Gastroesophageal sphincter (tissue), 4 donors: ENCODE results near the gene PHF5A. TPM values are rescaled to one million over a fixed set of nuclear protein-coding genes. Genes with fewer than 3 reads are reported as not detected.

Experiments
- ATAC-seq: fragments of 150-250 bp; one replicate; pipeline ENCODE4 v1.9.1; 2016; ENCODE audit warnings: mild to moderate bottlenecking, moderate library complexity
- H3K27ac ChIP-seq, 4 donors: fragments of 200-600 bp; sonication (generic) in 3 of 4; 1 replicate in 3 of 4; 2 replicates in 1 of 4; pipeline ENCODE4 v1.5.1; 2016 to 2019
- H3K27me3 ChIP-seq: fragments of 200-600 bp; sonication (generic); one replicate; pipeline ENCODE4 v1.5.1; 2019
- H3K36me3 ChIP-seq, 2 donors: fragments of 200-600 bp; sonication (generic); one replicate each; pipeline ENCODE4 v1.5.1; 2019; ENCODE audit warnings: control low read depth in 1 of 2
- H3K4me1 ChIP-seq, 3 donors: fragments of 200-600 bp; sonication (generic); 1 replicate in 2 of 3; 2 replicates in 1 of 3; pipeline ENCODE4 v1.5.1; 2016 to 2019; ENCODE audit warnings: control low read depth in 2 of 3
- H3K4me3 ChIP-seq, 2 donors: fragments of 200-600 bp; sonication (generic); one replicate each; pipeline ENCODE4 v1.5.1; 2019; ENCODE audit warnings: mild to moderate bottlenecking in 1 of 2, moderate library complexity in 1 of 2
- H3K9me3 ChIP-seq, 3 donors: fragments of 200-600 bp; sonication (generic); one replicate each; pipeline ENCODE4 v1.5.1; 2017 to 2019; ENCODE audit warnings: control low read depth in 2 of 3
- EP300 ChIP-seq: sonication (generic); formaldehyde crosslinking; IDR thresholded peaks from one replicate; pipeline ENCODE4 v1.6.1; 2017; ENCODE audit warnings: antibody characterized with exemption, mild to moderate bottlenecking
- POLR2A ChIP-seq, 2 donors: fragments of 450-650 bp; IDR thresholded peaks; one replicate each; pipeline ENCODE4 v1.6.1; 2017; ENCODE audit warnings: antibody characterized with exemption in 2 of 2, mild to moderate bottlenecking in 2 of 2, moderate library complexity in 1 of 2
- POLR2AphosphoS5 ChIP-seq: sonication (generic); formaldehyde crosslinking; IDR thresholded peaks from one replicate; pipeline ENCODE4 v1.6.1; 2017; ENCODE audit warnings: antibody characterized with exemption
- WGBS, 2 donors: methylation state at CpG; one replicate each; pipeline ENCODE4 v1.1.5; 2018; ENCODE audit warnings: low coverage in 1 of 2; 5-methylcytosine and 5-hydroxymethylcytosine counted together
- total RNA-seq, 4 donors: library from RNA; depleted of rRNA; stranded (reverse); fragments of >200 nt; gene quantifications; one replicate each; pipeline ENCODE4 v1.1.0, GENCODE V29; 2016
- TF ChIP-seq, protein P1 (sequence below), 4 experiments: fragments of 200-600 bp in 2 of 4; fragments of 450-650 bp in 2 of 4; sonication (generic) in 1 of 4; IDR thresholded peaks; one replicate each; pipeline ENCODE4 v1.5.1; 2017 to 2019; ENCODE audit warnings: antibody characterized with exemption in 4 of 4, mild to moderate bottlenecking in 2 of 4, moderate library complexity in 2 of 4

The PHF5A gene
- total RNA-seq, 4 donors from 2014 or later, result 26.7 to 44.5 (median 39.2) TPM

DNA sequence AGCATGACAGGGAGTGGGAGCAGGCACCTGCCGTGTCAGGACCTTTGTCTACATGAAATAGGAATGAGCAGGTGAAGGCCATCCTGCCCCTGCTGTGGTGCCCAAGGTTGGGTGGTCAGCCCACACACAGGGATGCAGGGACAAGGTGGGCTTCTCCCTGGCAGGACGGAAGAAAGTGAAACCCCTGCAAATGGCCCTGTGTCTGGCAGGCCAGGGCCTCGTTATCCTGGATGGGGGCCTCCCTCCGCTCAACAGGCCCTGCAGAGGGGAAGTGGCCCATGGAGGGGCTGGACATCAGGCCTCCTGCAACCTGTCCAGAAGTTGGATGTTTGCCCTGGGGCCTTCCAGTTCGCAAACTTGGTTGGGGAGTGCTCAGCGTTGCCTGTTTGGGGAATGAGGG, 36.8 kb downstream of the PHF5A start:
- no peaks in the 10 kb centered on the region for H3K9me3 ChIP-seq
- peaks cover 0 to 50% (median 21%) of the 10 kb centered on the region in 3 donors for H3K4me1 ChIP-seq
- ATAC-seq, result no peak
- TF ChIP-seq POLR2A (IDR thresholded peaks at IDR 0.05), result no peak
- peak; percentile 6 for TF ChIP-seq POLR2AphosphoS5
- peaks cover 0 to 77% of the 10 kb centered on the region in 2 donors for H3K36me3 ChIP-seq
- H3K27me3 ChIP-seq, result no peaks in the 10 kb centered on the region
- 67% methylated on average over 1 of the region's 6 CpGs; no CpG with 5 or more reads in 1 of the 2 donors for WGBS, 2 donors
- H3K27ac ChIP-seq, result peak overlapping the region in 3 of 4 donors; percentile 32 to 100 (median 39)
- no peak overlapping the region for H3K4me3 ChIP-seq

DNA sequence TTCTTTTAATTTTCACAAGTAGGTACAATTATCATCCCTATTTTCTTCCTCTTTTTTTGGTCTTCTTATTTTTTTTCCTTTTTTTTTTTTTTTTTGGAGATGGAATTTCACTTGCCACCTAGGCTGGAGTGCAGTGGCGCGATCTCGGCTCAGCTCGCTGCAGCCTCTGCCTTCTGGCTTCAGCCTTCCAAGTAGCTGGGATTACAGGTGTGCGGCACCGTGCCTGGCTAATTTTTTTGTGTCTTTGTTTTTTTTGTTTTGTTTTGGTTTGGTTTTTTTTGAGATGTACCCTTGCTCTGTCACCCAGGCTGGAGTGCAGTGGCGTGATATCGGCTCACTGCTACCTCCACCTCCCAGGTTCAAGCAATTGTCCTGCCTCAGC, 38.5 kb downstream of the PHF5A start:
- WGBS, 2 donors, result 80 to 100% methylated on average over 1 to 3 of the region's 8 CpGs
- Histone ChIP-seq H3K4me1 (peaks cover 0 to 32% (median 7%) of the 10 kb centered on the region in 3 donors), H3K9me3 (no peaks in the 10 kb centered on the region), H3K27me3 (no peaks in the 10 kb centered on the region), H3K36me3 (peaks cover 0 to 73% of the 10 kb centered on the region in 2 donors), H3K4me3 (no peak overlapping the region), H3K27ac (peak overlapping the region in 2 of 4 donors; percentile 6 to 52)
- ATAC-seq, result no peak
- TF ChIP-seq POLR2A (IDR thresholded peaks at IDR 0.05) (no peak), POLR2AphosphoS5 (no peak), EP300 (no peak)
- TF ChIP-seq, protein P1, sequence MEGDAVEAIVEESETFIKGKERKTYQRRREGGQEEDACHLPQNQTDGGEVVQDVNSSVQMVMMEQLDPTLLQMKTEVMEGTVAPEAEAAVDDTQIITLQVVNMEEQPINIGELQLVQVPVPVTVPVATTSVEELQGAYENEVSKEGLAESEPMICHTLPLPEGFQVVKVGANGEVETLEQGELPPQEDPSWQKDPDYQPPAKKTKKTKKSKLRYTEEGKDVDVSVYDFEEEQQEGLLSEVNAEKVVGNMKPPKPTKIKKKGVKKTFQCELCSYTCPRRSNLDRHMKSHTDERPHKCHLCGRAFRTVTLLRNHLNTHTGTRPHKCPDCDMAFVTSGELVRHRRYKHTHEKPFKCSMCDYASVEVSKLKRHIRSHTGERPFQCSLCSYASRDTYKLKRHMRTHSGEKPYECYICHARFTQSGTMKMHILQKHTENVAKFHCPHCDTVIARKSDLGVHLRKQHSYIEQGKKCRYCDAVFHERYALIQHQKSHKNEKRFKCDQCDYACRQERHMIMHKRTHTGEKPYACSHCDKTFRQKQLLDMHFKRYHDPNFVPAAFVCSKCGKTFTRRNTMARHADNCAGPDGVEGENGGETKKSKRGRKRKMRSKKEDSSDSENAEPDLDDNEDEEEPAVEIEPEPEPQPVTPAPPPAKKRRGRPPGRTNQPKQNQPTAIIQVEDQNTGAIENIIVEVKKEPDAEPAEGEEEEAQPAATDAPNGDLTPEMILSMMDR (IDR thresholded peaks at IDR 0.05), result no peak

DNA sequence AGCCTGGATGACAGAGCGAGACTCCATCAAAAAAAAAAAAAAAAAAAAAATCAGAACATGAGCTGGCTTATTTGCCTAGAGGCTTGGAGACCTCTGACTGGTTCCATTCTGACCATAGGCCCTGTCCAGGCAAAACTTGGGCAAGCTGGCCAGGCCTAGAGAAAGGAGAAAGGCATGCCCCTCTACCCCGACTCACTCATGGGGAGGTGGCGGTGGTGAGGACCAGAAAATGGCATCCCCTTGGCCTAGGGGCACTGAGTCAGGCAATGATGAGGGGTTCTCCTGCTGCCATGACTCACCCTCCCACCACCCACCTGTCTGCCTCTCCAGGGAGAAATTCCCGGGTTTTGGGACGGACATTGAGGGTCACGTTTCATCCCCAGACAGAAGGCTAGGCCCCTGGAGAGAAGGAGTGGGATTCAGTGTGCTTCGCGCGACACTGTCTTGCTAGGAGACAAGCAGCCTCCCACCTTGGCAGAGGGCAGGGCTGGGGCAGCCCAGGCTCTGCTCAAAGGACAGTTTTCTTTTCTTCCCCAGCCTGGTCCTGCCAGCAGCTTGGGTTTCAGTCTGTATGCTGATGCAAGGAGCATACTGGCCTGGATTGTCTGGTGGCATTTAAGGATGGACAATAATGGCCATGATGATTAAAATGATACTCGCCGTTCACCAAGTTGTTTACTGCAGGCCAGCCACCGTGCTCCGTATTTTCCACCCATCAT, 39.1 kb downstream of the PHF5A start:
- 83 to 97% methylated on average over 5 to 6 of the region's 13 CpGs for WGBS, 2 donors
- no peak overlapping the region for H3K4me3 ChIP-seq
- H3K9me3 ChIP-seq, result no peaks in the 10 kb centered on the region
- TF ChIP-seq EP300 (no peak), POLR2AphosphoS5 (no peak), POLR2A (IDR thresholded peaks at IDR 0.05) (no peak)
- TF ChIP-seq, protein P1 (IDR thresholded peaks at IDR 0.05), result no peak
- no peaks in the 10 kb centered on the region for H3K27me3 ChIP-seq
- peaks cover 0 to 73% of the 10 kb centered on the region in 2 donors for H3K36me3 ChIP-seq
- no peak for ATAC-seq
- H3K4me1 ChIP-seq, result peaks cover 0 to 27% (median 2%) of the 10 kb centered on the region in 3 donors
- peak overlapping the region in 2 of 4 donors; percentile 6 to 52 for H3K27ac ChIP-seq

DNA sequence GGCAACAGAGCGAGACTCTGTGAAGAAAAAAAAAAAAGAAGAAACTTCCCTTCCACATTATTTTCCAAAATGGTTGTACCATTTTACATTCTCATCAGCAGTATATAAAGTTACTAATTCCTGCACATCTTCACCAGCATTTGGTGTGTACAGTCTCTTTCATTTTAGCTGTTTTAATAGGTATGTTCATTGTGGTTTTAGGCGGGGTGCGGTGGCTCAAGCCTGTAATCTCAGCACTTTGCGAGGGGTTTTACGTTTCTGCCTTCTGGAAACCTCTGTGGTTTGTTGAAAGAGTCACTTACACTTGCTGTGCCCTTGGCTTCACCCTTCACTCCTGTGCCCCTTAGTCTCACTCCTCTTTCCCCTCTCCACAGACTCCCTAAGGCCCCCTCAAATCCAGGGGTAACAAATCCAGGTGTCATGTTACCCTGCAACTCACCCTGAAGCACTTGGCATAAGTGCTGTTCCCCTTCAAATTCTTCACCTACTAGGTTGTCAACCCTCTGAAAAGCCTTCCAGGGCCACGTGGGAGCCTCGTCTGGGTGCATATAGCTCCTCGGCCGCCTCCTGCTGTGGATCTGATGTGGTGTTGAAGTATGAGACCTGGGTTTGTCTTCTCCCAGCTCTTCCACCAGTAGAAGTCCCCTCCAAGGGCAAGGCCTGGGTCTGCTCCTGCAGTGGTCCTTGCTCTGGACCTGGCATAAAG, 42.7 kb downstream of the PHF5A start:
- WGBS, 2 donors, result 63 to 66% methylated on average over 5 to 8 of the region's 9 CpGs

DNA sequence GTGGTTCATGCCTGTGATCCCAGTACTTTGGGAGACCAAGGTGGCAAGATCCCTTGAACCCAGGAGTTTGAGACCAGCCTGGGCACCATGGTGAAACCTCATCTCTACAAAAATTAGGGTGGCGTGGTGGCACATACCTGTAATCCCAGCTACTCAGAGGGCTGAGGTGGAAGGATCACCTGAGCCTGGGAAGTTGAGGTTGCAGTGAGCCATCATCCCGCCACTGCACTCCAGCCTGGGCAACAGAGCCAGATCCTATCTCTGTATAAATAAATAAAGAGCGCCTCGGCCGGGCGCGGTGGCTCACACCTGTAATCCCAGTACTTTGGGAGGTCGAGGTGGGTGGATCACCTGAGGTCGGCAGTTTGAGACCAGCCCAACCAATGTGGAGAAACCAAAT, 49.8 kb downstream of the PHF5A start:
- Histone ChIP-seq H3K9me3 (no peaks in the 10 kb centered on the region), H3K4me3 (no peak overlapping the region), H3K36me3 (peaks cover 0 to 13% of the 10 kb centered on the region in 2 donors), H3K4me1 (peaks cover 0 to 55% (median 38%) of the 10 kb centered on the region in 3 donors), H3K27me3 (no peaks in the 10 kb centered on the region), H3K27ac (peak overlapping the region; percentile 86 to 100 (median 96))
- WGBS, 2 donors, result 81% methylated on average over 5 of the region's 9 CpGs; no CpG with 5 or more reads in 1 of the 2 donors
- no peak for ATAC-seq
- TF ChIP-seq EP300 (no peak), POLR2A (IDR thresholded peaks at IDR 0.05) (no peak), POLR2AphosphoS5 (no peak)
- TF ChIP-seq, protein P1 (IDR thresholded peaks at IDR 0.05), result no peak

More for the DNA sequence above, 42.7 kb downstream of the PHF5A start:
- Histone ChIP-seq H3K9me3 (no peaks in the 10 kb centered on the region), H3K36me3 (peaks cover 0 to 62% of the 10 kb centered on the region in 2 donors), H3K4me3 (no peak overlapping the region), H3K27ac (no peak overlapping the region), H3K4me1 (no peaks in the 10 kb centered on the region), H3K27me3 (no peaks in the 10 kb centered on the region)
- TF ChIP-seq, protein P1 (IDR thresholded peaks at IDR 0.05), result no peak
- TF ChIP-seq EP300 (no peak), POLR2A (IDR thresholded peaks at IDR 0.05) (no peak), POLR2AphosphoS5 (no peak)
- ATAC-seq, result no peak
